Heart left ventricle (tissue), 16 donors: ENCODE data around the gene VHLL. TPM values are rescaled to one million over a fixed set of nuclear protein-coding genes. Genes with fewer than 3 reads are reported as not detected.
A peak's percentile ranks its signal among the peaks of the same experiment; 100 is the strongest.

ENCODE experiments used
- ATAC-seq, 4 donors: fragments of 200-7000 bp; cut with Tn5 transposase; one replicate each; pipeline ENCODE4 v1.9.1; 2020 to 2022; ENCODE audit warnings: moderate library complexity in 4 of 4, mild to moderate bottlenecking in 3 of 4, moderate number of reproducible peaks in 1 of 4
- DNase-seq, 5 donors: peaks; one replicate each; pipeline ENCODE4 v3.0.0-alpha.2; 2020
- H3K27ac ChIP-seq, 12 donors: fragments of 200-600 bp; sonication (generic) in 4 of 12; one replicate each; pipeline versions ENCODE4 v1.5.0 to v1.8.0; 2016 to 2022; ENCODE audit warnings: mild to moderate bottlenecking in 2 of 12
- H3K27me3 ChIP-seq, 9 donors: fragments of 200-600 bp; sonication (generic) in 2 of 9; one replicate each; pipeline versions ENCODE4 v1.5.1 to v1.8.0; 2016 to 2022; ENCODE audit warnings: mild to moderate bottlenecking in 3 of 9
- H3K36me3 ChIP-seq, 9 donors: fragments of 200-600 bp; sonication (generic) in 2 of 9; one replicate each; pipeline versions ENCODE4 v1.5.0 to v1.8.0; 2018 to 2022; ENCODE audit warnings: mild to moderate bottlenecking in 2 of 9
- H3K4me1 ChIP-seq, 12 donors: fragments of 200-600 bp; sonication (generic) in 4 of 12; one replicate each; pipeline versions ENCODE4 v1.5.0 to v1.8.0; 2016 to 2022; ENCODE audit warnings: mild to moderate bottlenecking in 3 of 12
- H3K4me3 ChIP-seq, 12 donors: fragments of 200-600 bp; sonication (generic) in 4 of 12; one replicate each; pipeline versions ENCODE4 v1.5.0 to v1.8.0; 2017 to 2022; ENCODE audit warnings: mild to moderate bottlenecking in 9 of 12, moderate library complexity in 4 of 12
- H3K9me3 ChIP-seq, 12 donors: fragments of 200-600 bp; sonication (generic) in 4 of 12; one replicate each; pipeline versions ENCODE4 v1.5.0 to v1.8.0; 2016 to 2022; ENCODE audit warnings: mild to moderate bottlenecking in 1 of 12
- POLR2A ChIP-seq, 2 donors: fragments of 450-650 bp; IDR thresholded peaks; one replicate each; pipeline ENCODE4 v1.6.1; 2017; ENCODE audit warnings: antibody characterized with exemption in 2 of 2, mild to moderate bottlenecking in 2 of 2, moderate library complexity in 2 of 2
- WGBS, 4 donors: extraction: QIAGEN DNeasy Blood & Tissue Kit in 2 of 4; methylation state at CpG; one replicate each; pipeline versions ENCODE4 v1.1.5 to v1.1.7; 2013 to 2018; 5-methylcytosine and 5-hydroxymethylcytosine counted together
- intact Hi-C, 10 donors: fragments of 100-400 bp; cut with DNase I; formaldehyde crosslinking; loops; one replicate each; pipeline versions ENCODE4 v1.11.1 to v1.14.2; 2022
- polyA plus RNA-seq, 2 donors: library from polyadenylated mRNA; stranded (reverse); fragments of 200-250 nt; gene quantifications; one replicate each; pipeline ENCODE4 v1.2.3, GENCODE V29; 2013
- total RNA-seq, 9 donors: library from RNA; depleted of rRNA in 2 of 9; stranded (reverse); fragments of >200 nt in 2 of 9; fragmentation: NEBNext Ultra II Directional in 3 of 9; extraction: Animal tissue kit (Norgen Biotek cat#: 25700) in 3 of 9; gene quantifications; one replicate each; pipeline versions ENCODE4 v1.1.0 to v1.2.4, GENCODE V29; 2016 to 2023
- TF ChIP-seq, protein P1 (sequence below), 12 donors: fragments of 200-600 bp; sonication (generic) in 4 of 12; IDR thresholded peaks; one replicate each; pipeline versions ENCODE4 v1.5.0 to v1.8.0; 2018 to 2022; ENCODE audit warnings: antibody characterized with exemption in 12 of 12, mild to moderate bottlenecking in 5 of 12
- donor health status: ischemic (EF 13 %, LVEDD 7.1; RV severe dilation, severe dysfunction).
- donor health status: healthy with polysubstance abuse.
- donor health status: DM: no; HTN: yes; CAD: no.
- donor health status: DM: no; HTN: no; CAD: no.
- donor health status: ischemic (EF 25% LVEDD 6.9; RV normal size, moderate dysfunction).
- donor health status: ischemic (EF 25% LVEDD 5.7; RV mildly dilated, moderate dysfunction).
- donor health status: healthy.
- donor health status: DM: yes; HTN: yes; CAD: no.
- donor health status: ischemic (EF 35%, LVEDD 5.7; RV mildly dilated, moderate dysfunction).
- donor health status: nonischemic (EF 11% LVEDD 7.7; RV severe dilation, severe dysfunction).
- donor health status: DM: yes; HTN: yes; CAD: no.
- donor health status: PGD.
- donor health status: ischemic (EF 29% LVEDD 5.4; RV normal size, mild dysfunction).
- donor health status: nonischemic (EF 23%, LVEDD 6.1; RV moderate dilation, normal function).

Gene VHLL
- total and polyA plus RNA-seq, 11 donors: not detected

DNA sequence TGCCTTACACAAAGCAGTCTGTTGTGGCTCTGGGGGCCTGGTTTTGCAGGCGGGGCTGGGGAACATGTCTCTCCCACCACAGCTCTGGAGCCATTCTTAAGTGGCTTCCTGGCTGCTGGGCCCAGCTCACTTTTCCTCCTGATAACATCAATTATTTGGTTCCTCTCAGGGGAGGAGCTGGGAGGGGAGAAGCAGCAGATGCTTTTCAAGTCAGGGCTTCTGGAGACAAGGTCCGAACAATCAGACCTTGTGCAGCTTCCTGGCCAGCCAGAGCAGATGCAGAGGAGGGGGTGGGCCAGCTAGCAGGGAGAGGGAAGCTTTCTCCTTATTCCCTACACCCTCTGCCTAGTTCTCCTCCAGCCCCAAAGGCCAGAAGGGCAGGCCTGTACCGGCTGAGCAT lies 47.6 kb downstream of the VHLL start:
- intact Hi-C loops: loop anchor here in 1 of 10 donors (10.0 kb wide), 1 partner anchor 63 kb away; no protein-coding TSS in a partner anchor
- ATAC-seq (peak; percentile 10 to 75 (median 23)), DNase-seq (peak in 4 of 5 donors; percentile 41 to 51 (median 47))
- Histone ChIP-seq H3K36me3 (peaks cover 2 to 79% (median 71%) of the 10 kb centered on the region in 9 donors), H3K27me3 (no peaks in the 10 kb centered on the region), H3K4me3 (no peak overlapping the region), H3K9me3 (no peaks in the 10 kb centered on the region), H3K27ac (peak overlapping the region in 6 of 12 donors; percentile 25 to 54 (median 45)), H3K4me1 (peaks cover 0 to 49% (median 26%) of the 10 kb centered on the region in 12 donors)
- WGBS, 4 donors: 27 to 32% (median 28%) methylated on average over 3 of the region's 3 CpGs
- no peak for TF ChIP-seq POLR2A (IDR thresholded peaks at IDR 0.05)
- TF ChIP-seq, protein P1, sequence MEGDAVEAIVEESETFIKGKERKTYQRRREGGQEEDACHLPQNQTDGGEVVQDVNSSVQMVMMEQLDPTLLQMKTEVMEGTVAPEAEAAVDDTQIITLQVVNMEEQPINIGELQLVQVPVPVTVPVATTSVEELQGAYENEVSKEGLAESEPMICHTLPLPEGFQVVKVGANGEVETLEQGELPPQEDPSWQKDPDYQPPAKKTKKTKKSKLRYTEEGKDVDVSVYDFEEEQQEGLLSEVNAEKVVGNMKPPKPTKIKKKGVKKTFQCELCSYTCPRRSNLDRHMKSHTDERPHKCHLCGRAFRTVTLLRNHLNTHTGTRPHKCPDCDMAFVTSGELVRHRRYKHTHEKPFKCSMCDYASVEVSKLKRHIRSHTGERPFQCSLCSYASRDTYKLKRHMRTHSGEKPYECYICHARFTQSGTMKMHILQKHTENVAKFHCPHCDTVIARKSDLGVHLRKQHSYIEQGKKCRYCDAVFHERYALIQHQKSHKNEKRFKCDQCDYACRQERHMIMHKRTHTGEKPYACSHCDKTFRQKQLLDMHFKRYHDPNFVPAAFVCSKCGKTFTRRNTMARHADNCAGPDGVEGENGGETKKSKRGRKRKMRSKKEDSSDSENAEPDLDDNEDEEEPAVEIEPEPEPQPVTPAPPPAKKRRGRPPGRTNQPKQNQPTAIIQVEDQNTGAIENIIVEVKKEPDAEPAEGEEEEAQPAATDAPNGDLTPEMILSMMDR (IDR thresholded peaks at IDR 0.05): no peak

DNA sequence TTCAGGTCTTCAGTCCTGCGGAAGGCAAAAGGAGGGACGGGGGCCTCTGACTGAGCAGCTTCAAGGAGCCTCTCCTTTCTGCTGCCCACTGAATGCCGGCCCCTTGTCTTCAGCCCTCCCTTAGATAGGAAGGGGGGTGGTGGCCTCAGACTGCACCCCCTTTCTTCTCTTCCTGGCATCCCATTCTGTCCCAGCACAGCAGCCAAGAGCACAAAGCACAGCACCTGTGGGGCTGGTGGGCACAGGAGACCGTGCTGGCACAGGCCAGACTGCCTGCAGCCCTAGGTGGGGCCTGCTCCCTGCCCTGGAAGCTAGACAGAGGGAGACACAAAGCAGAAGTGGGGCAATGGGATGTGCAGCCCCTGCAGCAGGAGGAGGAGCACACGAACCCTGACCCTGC lies 49.5 kb downstream of the VHLL start:
- Histone ChIP-seq H3K36me3 (peaks cover 2 to 59% (median 55%) of the 10 kb centered on the region in 9 donors), H3K4me3 (no peak overlapping the region), H3K27ac (no peak overlapping the region), H3K4me1 (peaks cover 3 to 64% (median 38%) of the 10 kb centered on the region in 12 donors), H3K9me3 (no peaks in the 10 kb centered on the region), H3K27me3 (peaks cover 0 to 17% (median 14%) of the 10 kb centered on the region in 9 donors)
- TF ChIP-seq, protein P1 (IDR thresholded peaks at IDR 0.05): no peak
- TF ChIP-seq POLR2A (IDR thresholded peaks at IDR 0.05): no peak
- intact Hi-C loops: loop anchor here in 1 of 10 donors (10.0 kb wide), 1 partner anchor 65 kb away; no protein-coding TSS in a partner anchor
- no peak for ATAC-seq
- no peak for DNase-seq
- WGBS, 4 donors: 76 to 95% (median 90%) methylated on average over 4 to 5 of the region's 5 CpGs

Other genes starting within 250 kb of the VHLL start
- gene UBQLN4, start 245.5 kb downstream of the VHLL start, total RNA-seq: 10 to 100 TPM; 21.0 to 34.1 (median 26.9) TPM
- gene UBQLN4, start 245.5 kb downstream of the VHLL start, polyA plus RNA-seq: 10 to 100 TPM; 15.1 to 37.3 TPM
- 10 to 100 TPM; 51.5 to 83.2 (median 61.4) TPM for gene LAMTOR2, start 244.5 kb downstream of the VHLL start, total RNA-seq
- gene LAMTOR2, start 244.5 kb downstream of the VHLL start, polyA plus RNA-seq: 100 to 1,000 TPM in 1 of 2 donors, 10 to 100 TPM in 1; 88.6 to 106 TPM
- gene RAB25, start 238.1 kb downstream of the VHLL start, total RNA-seq: not detected
- gene RAB25, start 238.1 kb downstream of the VHLL start, polyA plus RNA-seq: under 1 TPM in 1 of 2 donors, not detected in 1; 0.38 TPM
- gene MEX3A, start 216.8 kb downstream of the VHLL start, total RNA-seq: under 1 TPM; 0.12 to 0.53 (median 0.32) TPM
- under 1 TPM; 0.15 to 0.42 TPM for gene MEX3A, start 216.8 kb downstream of the VHLL start, polyA plus RNA-seq
- 100 to 1,000 TPM; 223 to 396 (median 279) TPM for gene LMNA, start 184.6 kb downstream of the VHLL start, total RNA-seq
- gene LMNA, start 184.6 kb downstream of the VHLL start, polyA plus RNA-seq: 100 to 1,000 TPM; 257 to 272 TPM
- gene SEMA4A, start 145.7 kb downstream of the VHLL start, total RNA-seq: 10 to 100 TPM in 1 of 9 donors, 1 to 10 TPM in 5, under 1 TPM in 3; 0.60 to 10.2 (median 1.6) TPM
- 1 to 10 TPM in 1 of 2 donors, under 1 TPM in 1; 0.90 to 1.8 TPM for gene SEMA4A, start 145.7 kb downstream of the VHLL start, polyA plus RNA-seq
- 10 to 100 TPM; 16.4 to 27.4 (median 20.5) TPM for gene SLC25A44, start 105.2 kb downstream of the VHLL start, total RNA-seq
- 10 to 100 TPM in 1 of 2 donors, 1 to 10 TPM in 1; 5.8 to 29.3 TPM for gene SLC25A44, start 105.2 kb downstream of the VHLL start, polyA plus RNA-seq
- gene PMF1, start 86.3 kb downstream of the VHLL start, total RNA-seq: 100 to 1,000 TPM in 1 of 9 donors, 10 to 100 TPM in 8; 57.8 to 116 (median 62.4) TPM
- gene PMF1, start 86.3 kb downstream of the VHLL start, polyA plus RNA-seq: 100 to 1,000 TPM; 104 to 122 TPM
- gene BGLAP, start 57.1 kb downstream of the VHLL start, total RNA-seq: under 1 TPM in 6 of 9 donors, not detected in 3; 0.37 to 0.99 (median 0.65) TPM
- under 1 TPM; 0.32 to 0.57 TPM for gene BGLAP, start 57.1 kb downstream of the VHLL start, polyA plus RNA-seq
- 1 to 10 TPM in 3 of 9 donors, under 1 TPM in 4, not detected in 2; 0.42 to 1.9 (median 0.92) TPM for gene PAQR6, start 51.3 kb downstream of the VHLL start, total RNA-seq
- gene PAQR6, start 51.3 kb downstream of the VHLL start, polyA plus RNA-seq: under 1 TPM; 0.26 to 0.61 TPM
- 100 to 1,000 TPM in 1 of 9 donors, 10 to 100 TPM in 8; 60.6 to 104 (median 89.4) TPM for gene SMG5, start 16.5 kb downstream of the VHLL start, total RNA-seq
- gene SMG5, start 16.5 kb downstream of the VHLL start, polyA plus RNA-seq: 10 to 100 TPM; 56.3 to 94.3 TPM
- gene TMEM79, start 15.0 kb downstream of the VHLL start, total RNA-seq: 1 to 10 TPM in 7 of 9 donors, under 1 TPM in 2; 0.83 to 2.7 (median 1.3) TPM
- gene TMEM79, start 15.0 kb downstream of the VHLL start, polyA plus RNA-seq: 1 to 10 TPM; 1.2 to 1.6 TPM
- 10 to 100 TPM in 8 of 9 donors, 1 to 10 TPM in 1; 9.1 to 63.8 (median 16.7) TPM for gene GLMP, start 3.6 kb downstream of the VHLL start, total RNA-seq
- gene GLMP, start 3.6 kb downstream of the VHLL start, polyA plus RNA-seq: 10 to 100 TPM; 12.8 to 14.4 TPM
- gene CCT3, start 39.0 kb upstream of the VHLL start, total RNA-seq: 100 to 1,000 TPM; 105 to 152 (median 143) TPM
- gene CCT3, start 39.0 kb upstream of the VHLL start, polyA plus RNA-seq: 100 to 1,000 TPM in 1 of 2 donors, 10 to 100 TPM in 1; 83.1 to 246 TPM
- under 1 TPM in 2 of 9 donors, not detected in 7; 0.36 to 0.81 TPM for gene TSACC, start 39.2 kb upstream of the VHLL start, total RNA-seq
- gene TSACC, start 39.2 kb upstream of the VHLL start, polyA plus RNA-seq: not detected
- gene RHBG, start 69.9 kb upstream of the VHLL start, total RNA-seq: under 1 TPM in 1 of 9 donors, not detected in 8; 0.29 TPM
- not detected for gene RHBG, start 69.9 kb upstream of the VHLL start, polyA plus RNA-seq
- 100 to 1,000 TPM in 3 of 9 donors, 10 to 100 TPM in 6; 75.0 to 203 (median 93.2) TPM for gene MEF2D, start 201.5 kb upstream of the VHLL start, total RNA-seq
- 10 to 100 TPM; 40.5 to 68.8 TPM for gene MEF2D, start 201.5 kb upstream of the VHLL start, polyA plus RNA-seq